ENCODE data around the gene CASZ1. TPM values are rescaled to one million over a fixed set of nuclear protein-coding genes. Genes with fewer than 3 reads are reported as not detected.

CASZ1 gene
- total RNA-seq, 1 donor from 2014 or later, result 3.4 TPM

DNA sequence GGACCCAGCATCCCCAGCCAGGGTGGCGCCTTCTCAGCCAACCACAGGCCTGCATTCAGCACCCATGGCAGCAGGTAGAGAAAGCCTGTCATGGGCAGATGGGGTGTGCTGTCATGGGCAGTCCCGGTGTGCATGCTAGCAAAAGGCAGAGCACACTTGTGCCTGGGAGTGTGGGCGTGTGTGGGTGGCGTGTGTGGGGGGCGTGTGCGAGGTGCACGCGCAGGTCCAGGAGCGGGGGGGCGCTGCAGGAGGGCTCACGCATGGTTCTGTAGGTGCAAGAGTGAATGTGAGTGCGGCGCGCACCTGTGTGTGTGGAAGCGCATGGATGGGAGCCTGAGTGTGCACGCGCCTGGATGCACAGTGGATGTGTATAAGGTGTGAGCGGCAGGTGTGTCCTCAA is 137.2 kb downstream of the CASZ1 start:
- Mint-ChIP-seq H3K27me3 (ENCODE audit: insufficient read depth, low read depth) (peaks cover 2% of the 10 kb centered on the region), H3K4me3 (no peak overlapping the region)
- no peaks in the 10 kb centered on the region for H3K36me3 ChIP-seq

DNA sequence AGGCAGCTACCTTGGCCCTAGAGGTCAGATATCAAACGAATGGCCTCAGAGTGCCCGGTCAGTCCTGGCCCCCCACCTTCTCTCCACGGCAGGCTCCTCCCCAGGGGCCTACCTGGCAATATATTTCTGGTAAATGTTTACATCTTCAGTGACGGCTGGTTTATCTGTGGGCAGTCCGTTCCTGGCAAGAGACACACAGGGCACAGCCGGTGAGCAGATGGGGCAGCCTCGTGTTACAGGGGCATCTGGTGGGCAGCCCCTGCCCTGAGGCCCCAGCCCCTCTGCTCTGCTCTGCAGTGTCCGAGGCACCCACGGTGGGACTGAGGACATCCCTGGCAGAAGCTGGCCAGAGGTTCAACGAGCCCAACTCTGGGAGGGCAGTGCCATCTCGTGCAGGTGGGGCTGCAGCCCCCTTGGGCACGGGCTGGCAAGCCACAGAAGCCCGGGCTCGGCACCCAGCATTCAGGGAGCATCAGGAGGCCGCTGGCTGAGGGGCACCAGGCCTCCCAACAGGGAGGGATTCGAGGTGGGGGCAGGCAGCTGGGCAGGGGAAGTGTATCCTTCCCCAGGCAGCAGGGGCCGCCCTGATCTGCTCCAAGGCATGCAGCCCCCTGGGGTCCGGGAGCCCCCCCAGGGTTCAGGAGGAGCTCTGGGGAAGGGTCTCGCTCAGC is 137.9 kb downstream of the CASZ1 start:
- H3K4me1 Mint-ChIP-seq, result peaks cover 7% of the 10 kb centered on the region
- Histone ChIP-seq H3K9ac (no peak overlapping the region), H3K9me3 (ENCODE audit: low read depth) (no peaks in the 10 kb centered on the region), H3K4me1 (peaks cover 6% of the 10 kb centered on the region), H3K4me2 (no peak overlapping the region), H3F3A (ENCODE audit: low read depth) (peaks cover 18% of the 10 kb centered on the region), H3K4me3 (no peak overlapping the region), H3K36me3 (no peaks in the 10 kb centered on the region), H2AFZ (replicated peaks) (no peak overlapping the region), H3K27ac (no peak overlapping the region), H3K79me2 (ENCODE audit: low read depth) (no peaks in the 10 kb centered on the region), H4K20me1 (ENCODE audit: low read depth) (peaks cover 9% of the 10 kb centered on the region), H3K27me3 (no peaks in the 10 kb centered on the region)
- TF ChIP-seq, protein P1, sequence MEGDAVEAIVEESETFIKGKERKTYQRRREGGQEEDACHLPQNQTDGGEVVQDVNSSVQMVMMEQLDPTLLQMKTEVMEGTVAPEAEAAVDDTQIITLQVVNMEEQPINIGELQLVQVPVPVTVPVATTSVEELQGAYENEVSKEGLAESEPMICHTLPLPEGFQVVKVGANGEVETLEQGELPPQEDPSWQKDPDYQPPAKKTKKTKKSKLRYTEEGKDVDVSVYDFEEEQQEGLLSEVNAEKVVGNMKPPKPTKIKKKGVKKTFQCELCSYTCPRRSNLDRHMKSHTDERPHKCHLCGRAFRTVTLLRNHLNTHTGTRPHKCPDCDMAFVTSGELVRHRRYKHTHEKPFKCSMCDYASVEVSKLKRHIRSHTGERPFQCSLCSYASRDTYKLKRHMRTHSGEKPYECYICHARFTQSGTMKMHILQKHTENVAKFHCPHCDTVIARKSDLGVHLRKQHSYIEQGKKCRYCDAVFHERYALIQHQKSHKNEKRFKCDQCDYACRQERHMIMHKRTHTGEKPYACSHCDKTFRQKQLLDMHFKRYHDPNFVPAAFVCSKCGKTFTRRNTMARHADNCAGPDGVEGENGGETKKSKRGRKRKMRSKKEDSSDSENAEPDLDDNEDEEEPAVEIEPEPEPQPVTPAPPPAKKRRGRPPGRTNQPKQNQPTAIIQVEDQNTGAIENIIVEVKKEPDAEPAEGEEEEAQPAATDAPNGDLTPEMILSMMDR (IDR thresholded peaks at IDR 0.05), result no peak
- TF ChIP-seq EZH2phosphoT487 (IDR thresholded peaks at IDR 0.05) (no peak), EZH2 (IDR thresholded peaks at IDR 0.05) (no peak)
- no peak overlapping the region for H3K4me3 Mint-ChIP-seq
- no peaks in the 10 kb centered on the region for H3K9me3 Mint-ChIP-seq
- no peak overlapping the region for H3K27ac Mint-ChIP-seq
- peaks cover 2% of the 10 kb centered on the region for H3K27me3 Mint-ChIP-seq (ENCODE audit: insufficient read depth, low read depth)
- DNase-seq (ENCODE audit: low spot score), result no peak
- H3K36me3 Mint-ChIP-seq, result peaks cover 10% of the 10 kb centered on the region

More for the DNA sequence above, 137.2 kb downstream of the CASZ1 start:
- Histone ChIP-seq H3K9ac (no peak overlapping the region), H3K9me3 (ENCODE audit: low read depth) (no peaks in the 10 kb centered on the region), H3K4me2 (no peak overlapping the region), H2AFZ (replicated peaks) (no peak overlapping the region), H3F3A (ENCODE audit: low read depth) (peaks cover 25% of the 10 kb centered on the region), H3K4me1 (peaks cover 13% of the 10 kb centered on the region), H4K20me1 (ENCODE audit: low read depth) (peaks cover 16% of the 10 kb centered on the region), H3K27me3 (no peaks in the 10 kb centered on the region), H3K27ac (no peak overlapping the region), H3K4me3 (no peak overlapping the region), H3K79me2 (ENCODE audit: low read depth) (no peaks in the 10 kb centered on the region)
- Mint-ChIP-seq H3K4me1 (peaks cover 9% of the 10 kb centered on the region), H3K9me3 (no peaks in the 10 kb centered on the region), H3K27ac (no peak overlapping the region), H3K36me3 (peaks cover 5% of the 10 kb centered on the region)
- no peak for DNase-seq (ENCODE audit: low spot score)
- no peak for TF ChIP-seq EZH2 (IDR thresholded peaks at IDR 0.05)
- TF ChIP-seq, protein P1 (IDR thresholded peaks at IDR 0.05), result no peak
- no peak for TF ChIP-seq EZH2phosphoT487 (IDR thresholded peaks at IDR 0.05)

DNA sequence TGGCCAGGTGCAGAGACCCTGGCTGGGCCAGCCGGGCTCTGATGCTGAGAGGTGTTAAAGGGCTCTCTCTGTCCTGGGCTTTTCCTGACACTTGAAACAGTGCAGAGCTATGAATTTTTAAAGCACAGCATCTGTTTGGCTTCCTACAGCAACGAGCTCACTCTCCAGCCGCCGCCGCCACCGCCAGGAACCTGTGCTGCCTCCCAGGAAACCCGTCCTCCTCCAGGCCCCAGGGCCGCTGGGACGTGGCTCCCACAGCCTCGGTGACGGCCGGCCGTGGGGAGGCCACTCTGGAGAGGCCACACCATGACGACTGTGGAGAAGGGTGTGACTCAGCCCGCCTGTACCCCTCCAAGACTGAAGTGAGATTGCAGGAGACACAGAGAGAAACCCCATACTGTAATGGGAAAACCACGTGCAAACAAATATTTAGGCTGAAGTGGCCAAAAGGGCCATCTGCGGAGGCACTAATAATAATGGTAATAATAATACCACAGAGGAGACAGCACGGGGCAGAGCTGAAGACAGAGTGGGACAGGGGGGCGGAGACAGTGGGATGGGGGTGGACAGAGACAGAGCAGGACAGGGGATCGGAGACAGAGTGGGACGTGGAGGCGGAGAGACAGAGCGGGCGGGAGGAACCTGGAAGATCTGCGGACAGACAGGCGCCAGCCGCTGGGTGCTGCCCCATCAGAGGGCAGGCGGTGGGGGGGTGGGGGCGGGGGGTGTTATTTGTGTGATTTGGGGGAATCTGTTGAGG is 139.2 kb downstream of the CASZ1 start:
- Mint-ChIP-seq H3K27ac (no peak overlapping the region), H3K9me3 (no peaks in the 10 kb centered on the region), H3K4me3 (no peak overlapping the region), H3K27me3 (ENCODE audit: insufficient read depth, low read depth) (no peaks in the 10 kb centered on the region), H3K36me3 (peaks cover 14% of the 10 kb centered on the region), H3K4me1 (peaks cover 9% of the 10 kb centered on the region)
- Histone ChIP-seq H2AFZ (replicated peaks) (no peak overlapping the region), H3K9me3 (ENCODE audit: low read depth) (no peaks in the 10 kb centered on the region), H3F3A (ENCODE audit: low read depth) (peaks cover 6% of the 10 kb centered on the region), H3K4me2 (no peak overlapping the region), H3K27ac (no peak overlapping the region), H3K4me1 (no peaks in the 10 kb centered on the region), H3K4me3 (no peak overlapping the region), H3K79me2 (ENCODE audit: low read depth) (no peaks in the 10 kb centered on the region), H3K36me3 (no peaks in the 10 kb centered on the region), H3K9ac (no peak overlapping the region), H4K20me1 (ENCODE audit: low read depth) (no peaks in the 10 kb centered on the region), H3K27me3 (no peaks in the 10 kb centered on the region)
- no peak for TF ChIP-seq EZH2phosphoT487 (IDR thresholded peaks at IDR 0.05)
- TF ChIP-seq, protein P1 (IDR thresholded peaks at IDR 0.05), result no peak
- no peak for DNase-seq (ENCODE audit: low spot score)

Measured in neural progenitor cell (in vitro differentiated cells).